Hepatic stellate cell (primary cell): Measurements from ENCODE around the gene DEFB113.
"Not testable (repeated sequence)": the region's sequence is repeated elsewhere in the genome, so short reads cannot be mapped to it uniquely, and the experiment has no call there.

ENCODE experiments used
- DNase-seq: peaks from one replicate; pipeline ENCODE4 v3.0.0; 2011; ENCODE audit warnings: low spot score

DEFB113 gene, protein sequence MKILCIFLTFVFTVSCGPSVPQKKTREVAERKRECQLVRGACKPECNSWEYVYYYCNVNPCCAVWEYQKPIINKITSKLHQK

DNA sequence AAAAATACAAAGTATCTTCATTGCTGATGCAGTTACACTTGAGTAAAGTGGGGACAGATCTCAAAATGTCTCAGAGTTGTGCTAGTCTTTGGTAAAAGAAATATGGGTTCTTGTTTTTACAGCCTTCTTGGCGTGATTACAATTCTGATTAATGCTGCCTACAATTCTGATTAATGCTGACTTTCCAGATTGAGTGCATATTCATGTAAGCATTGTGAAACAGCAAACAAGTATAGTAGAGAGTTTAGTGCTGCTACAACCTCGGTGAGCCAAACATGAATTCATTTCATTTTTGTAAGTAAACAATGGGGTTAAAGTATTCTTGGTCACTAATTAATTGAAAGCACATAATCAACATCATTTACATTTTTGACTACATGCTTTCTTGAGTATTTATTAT, at the start of gene DEFB113:
Gene DEFB113 (minus strand): TSS at position 21 of the 400 bp plus-strand sequence. CDS start 0 bp downstream, at position 21.
- DNase-seq: no peak

DNA sequence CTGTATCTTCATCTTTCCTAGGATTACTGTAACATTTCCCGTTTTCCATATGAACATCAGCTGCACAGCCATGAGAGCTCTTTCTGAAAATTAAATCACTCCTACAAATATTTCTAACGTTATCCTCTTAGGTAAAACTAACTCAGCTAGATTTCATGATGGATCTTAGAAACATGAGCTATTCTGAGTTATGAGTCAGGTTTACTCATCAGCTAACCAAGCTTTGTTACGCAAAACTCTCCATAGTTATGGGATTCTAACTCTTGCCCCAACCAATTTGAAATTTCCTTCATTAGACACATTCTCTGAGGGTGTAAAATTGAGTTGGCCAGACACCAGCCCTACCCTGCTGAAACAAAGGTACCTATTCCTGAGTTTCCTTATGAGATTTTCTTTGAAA, 38.4 kb upstream of the DEFB113 start:
- DNase-seq: no peak

DNA sequence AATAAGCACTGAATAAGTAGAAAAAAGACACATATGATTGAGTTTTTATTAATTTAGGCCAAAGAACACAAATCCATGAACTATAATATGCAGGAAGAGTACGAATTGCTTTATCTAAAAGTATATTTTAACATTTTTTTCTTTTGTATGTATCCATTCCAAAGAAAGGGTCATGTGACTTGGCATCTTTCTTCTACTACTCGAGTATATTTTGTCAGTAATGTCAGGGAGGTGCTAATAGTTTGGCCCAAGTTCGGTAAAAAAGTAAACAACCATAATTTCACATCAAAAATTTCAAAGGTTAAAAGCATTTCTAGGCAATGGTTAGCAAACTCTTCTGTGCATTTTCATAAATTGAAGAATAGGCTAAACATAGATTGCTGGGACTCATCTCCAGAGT, 33.7 kb upstream of the DEFB113 start:
- DNase-seq: no peak

DNA sequence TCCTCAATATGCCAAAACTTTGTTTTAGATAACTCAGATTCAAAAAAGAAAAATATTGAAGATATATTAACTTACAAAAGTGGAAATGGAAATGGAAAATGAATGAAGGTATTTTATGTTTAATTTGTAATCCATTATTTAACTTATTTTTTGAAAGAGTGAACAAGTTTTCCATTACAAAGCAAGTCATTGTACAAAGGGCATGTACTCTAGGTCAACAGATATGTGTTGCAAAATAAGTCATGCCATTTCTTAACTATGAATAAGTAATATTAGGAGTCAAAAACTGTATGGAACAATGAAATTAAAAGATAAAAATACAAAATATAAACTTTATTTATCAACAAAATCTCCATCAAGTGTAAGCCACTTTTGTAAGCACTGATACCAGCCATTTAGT, 25.9 kb upstream of the DEFB113 start:
- no peak for DNase-seq

DNA sequence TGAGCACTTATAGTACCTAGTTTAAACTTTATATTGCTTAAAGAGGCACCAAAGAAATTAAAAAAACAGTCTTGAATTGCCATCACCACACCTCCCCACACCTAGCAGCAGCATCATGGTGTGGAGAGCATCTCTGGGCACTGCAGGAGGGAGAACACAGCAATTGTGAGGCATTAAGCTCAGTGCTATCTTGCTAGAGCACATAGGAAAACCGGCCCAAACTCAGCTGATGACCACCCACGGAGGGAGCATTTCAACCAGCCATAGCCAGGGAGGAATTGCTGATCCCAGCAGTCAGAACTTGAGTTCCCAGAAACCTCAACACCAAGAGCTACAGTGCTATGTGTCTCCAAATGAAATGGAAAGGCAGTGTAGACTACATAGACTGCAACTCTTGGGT, 19.5 kb upstream of the DEFB113 start:
- DNase-seq: no peak

DNA sequence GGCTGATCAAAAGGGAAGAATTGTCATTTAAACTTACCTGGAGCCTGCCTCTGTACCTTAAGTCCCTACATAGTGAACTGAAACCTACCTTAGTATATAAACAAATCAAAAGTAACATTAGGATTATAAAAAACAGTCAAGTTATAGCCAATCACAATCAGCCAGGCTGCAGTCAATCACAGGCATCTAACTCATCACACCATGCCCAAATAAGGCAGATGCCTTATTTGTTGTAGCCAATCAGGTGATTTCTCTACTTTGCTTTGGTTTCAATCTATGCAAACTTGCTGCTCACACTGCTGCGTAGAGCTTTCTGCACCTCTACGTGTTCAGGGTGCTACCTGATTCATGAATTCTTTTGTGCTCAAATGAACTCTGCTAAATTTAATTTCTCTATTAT, 18.3 kb upstream of the DEFB113 start:
- no peak for DNase-seq

DNA sequence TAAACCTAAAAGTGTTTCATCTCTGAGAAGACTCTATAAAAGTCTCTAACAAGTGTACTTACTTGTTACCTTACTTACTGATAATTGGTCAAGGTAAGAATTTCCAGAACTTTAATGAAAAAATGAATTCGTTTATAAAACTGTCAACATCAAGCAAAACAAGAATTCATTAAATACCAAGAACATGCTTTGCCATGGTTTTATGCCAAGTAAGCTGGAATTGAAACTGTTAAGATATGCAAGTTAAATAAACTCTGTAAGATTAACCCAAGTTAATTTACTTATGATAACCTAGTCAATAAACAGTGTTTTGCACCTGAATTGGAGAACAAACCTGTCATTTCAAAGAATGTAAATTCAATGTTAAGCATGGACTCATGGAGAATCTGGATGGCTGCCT, 17.1 kb upstream of the DEFB113 start:
- DNase-seq: no peak

- DNase-seq: no peak
Measured at GRCh38 chr6:49982046-49982445, 12.6 kb upstream of the DEFB113 start.

GRCh38 chr6:49980898-49981297, 11.5 kb upstream of the DEFB113 start:
- DNase-seq: no peak

GRCh38 chr6:49979584-49979983, 10.2 kb upstream of the DEFB113 start:
- DNase-seq: no peak

GRCh38 chr6:49978332-49979226, 9.2 kb upstream of the DEFB113 start:
- no peak for DNase-seq

DNA sequence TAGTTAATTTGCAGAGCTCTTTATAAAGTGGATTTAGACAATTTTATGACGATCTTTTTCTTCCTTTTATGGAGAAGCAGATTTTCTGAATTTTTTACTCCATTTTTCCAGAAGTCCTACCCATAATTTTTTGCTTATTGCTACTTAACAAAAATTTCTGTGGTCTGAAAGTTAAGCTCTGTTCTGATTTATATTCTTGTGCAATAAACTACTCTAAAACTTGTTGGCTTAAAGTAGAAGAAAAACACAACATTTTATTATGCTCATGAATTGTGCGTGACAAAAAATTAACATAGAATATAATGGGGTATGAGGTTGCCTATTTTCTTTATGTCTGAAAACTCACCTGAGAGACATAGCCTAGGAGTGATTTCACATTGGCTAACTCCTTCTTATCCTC, 2.6 kb downstream of the DEFB113 start:
- no peak for DNase-seq

DNA sequence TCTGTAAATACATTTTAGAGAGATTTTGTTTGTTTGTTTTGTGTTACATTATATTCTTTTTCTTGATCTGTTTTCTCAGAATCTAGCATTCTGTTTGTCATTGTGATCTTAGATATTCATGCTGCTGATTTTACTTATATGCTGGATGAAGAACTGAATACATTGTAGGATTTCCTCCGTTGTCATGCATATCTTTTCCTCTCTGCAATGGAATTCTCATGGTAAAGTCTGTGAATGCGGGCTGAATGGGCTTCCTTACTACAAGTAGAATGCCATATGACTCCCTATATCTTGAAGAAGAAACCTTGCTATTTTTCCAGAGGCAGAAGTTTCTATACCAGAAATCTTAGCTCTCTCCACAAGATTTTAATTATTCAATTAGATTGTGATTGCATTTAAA, 3.1 kb downstream of the DEFB113 start:
- no peak for DNase-seq

- DNase-seq: no peak
Measured at GRCh38 chr6:49964064-49964463, 5.4 kb downstream of the DEFB113 start, which contains the start of gene DEFB114. TSS of gene DEFB114 (minus strand) at chr6:49964164. CDS start at chr6:49964105, 59 bp downstream.

GRCh38 chr6:49958180-49958579, 11.2 kb downstream of the DEFB113 start:
- no peak for DNase-seq

GRCh38 chr6:49955847-49956246, 13.6 kb downstream of the DEFB113 start:
- no peak for DNase-seq

DNA sequence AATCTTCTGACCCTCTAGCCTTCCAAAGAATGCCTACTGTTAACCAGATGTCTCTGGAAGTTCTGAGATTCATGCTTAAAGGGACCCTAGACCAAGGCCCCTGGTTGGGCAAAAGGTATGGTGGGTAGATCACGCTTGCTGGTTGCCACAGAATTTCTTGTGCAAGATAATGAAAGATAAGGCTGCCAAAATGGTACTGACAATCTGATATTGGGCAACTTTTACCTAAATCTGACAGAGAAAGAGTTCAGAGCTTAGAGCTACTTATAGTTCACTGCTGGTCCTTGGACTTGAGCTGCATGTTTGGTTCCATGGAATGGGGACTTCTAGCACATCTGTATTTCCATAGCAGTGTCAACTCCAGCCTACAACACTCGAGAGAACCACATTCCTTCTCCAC, 17.5 kb downstream of the DEFB113 start:
- DNase-seq: no peak

GRCh38 chr6:49950415-49950751, 19.0 kb downstream of the DEFB113 start:
- no peak for DNase-seq

DNA sequence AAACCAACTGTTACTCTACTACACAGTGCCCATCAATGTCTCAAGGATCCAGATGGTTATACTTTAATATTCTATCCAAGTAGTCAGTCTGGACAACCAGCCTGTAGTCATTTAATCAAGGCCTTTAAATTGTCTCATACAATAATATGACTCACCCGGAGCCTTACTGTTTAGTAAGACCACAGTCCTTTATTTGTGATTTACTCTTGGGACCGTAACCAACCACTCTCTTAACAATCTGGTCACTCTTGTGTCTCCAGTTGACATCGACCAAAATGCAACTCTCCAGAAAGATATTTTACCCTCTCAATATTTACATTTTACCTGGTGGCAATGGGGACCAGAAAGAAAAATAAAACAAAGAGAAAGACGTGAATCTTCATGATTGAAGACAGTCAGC, 20.4 kb downstream of the DEFB113 start:
- no peak for DNase-seq

- DNase-seq: no peak
Measured at GRCh38 chr6:49946835-49947234, 22.6 kb downstream of the DEFB113 start.

DNA sequence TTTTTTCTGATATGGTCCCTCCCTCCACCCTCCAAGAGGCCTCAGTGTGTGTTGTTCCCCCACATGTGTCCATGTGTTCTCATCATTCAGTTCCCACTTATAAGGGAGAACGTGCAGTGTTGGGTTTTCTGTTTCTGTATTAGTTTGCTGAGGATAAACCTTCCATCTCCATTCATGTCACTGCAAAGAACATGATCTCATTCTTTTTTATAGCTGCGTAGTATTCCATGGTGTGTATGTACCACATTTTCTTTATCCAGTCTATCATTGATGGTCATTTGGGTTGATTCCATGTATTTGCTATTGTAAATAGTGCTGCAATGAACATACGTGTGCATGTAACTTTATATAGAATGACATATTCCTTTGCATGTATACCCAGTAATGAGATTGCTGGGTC, 25.4 kb downstream of the DEFB113 start:
- DNase-seq: not testable (repeated sequence)

DNA sequence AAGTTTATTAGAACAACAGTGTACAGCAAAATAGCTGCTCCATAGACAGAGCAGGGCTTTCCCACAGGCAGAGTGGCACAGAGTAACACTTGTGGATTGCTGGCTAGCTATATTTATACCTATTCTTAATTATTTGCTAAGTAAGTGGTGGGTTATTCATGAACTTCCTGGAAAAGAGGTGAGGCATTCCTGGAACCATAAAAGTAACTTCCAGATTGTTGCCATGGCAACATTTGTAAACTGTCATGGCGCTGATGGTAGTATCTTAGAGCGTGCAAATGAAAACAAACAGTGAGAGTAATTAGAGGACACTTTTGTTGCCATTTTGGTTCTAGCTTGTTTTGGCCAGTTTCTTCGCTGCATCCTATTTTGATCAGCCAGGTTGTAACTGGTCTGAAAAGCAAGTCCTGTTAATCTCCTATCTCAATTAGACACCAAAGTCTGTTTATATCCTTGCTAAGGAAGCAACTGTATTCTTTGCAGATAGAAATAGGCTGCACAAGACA, 29.4 kb downstream of the DEFB113 start:
- no peak for DNase-seq

GRCh38 chr6:49937811-49938210, 31.6 kb downstream of the DEFB113 start:
- no peak for DNase-seq

DNA sequence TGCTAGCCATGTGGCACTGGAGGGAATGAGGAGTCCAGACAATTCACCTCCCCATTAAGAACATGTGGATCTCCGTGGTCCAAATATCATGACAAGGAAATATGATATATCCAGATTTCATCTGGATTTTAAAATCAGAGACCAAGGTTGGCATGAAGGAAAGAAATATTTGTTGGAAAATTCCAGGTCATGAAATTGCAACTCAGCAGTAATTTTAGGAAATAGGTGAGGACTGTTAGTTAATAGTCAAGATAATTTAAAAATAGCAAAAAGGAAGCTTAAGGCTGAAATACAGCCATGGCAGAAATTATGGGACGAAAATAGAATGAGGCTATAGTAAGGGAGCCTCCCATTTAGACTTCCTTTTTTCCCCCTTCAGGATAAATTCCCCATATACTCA, 32.4 kb downstream of the DEFB113 start:
- DNase-seq: no peak
